H1 (cell line): Measurements from ENCODE around the gene ZNF618. TPM values are rescaled to one million over a fixed set of nuclear protein-coding genes. Genes with fewer than 3 reads are reported as not detected.

Experiments
- CTCF ChIA-PET: fragments of 300-600 bp; sonication (Branson Sonifier 250); formaldehyde crosslinking; loops from one replicate; lab custom pipeline; 2021; ENCODE audit not compliant: partially characterized antibody; lab: Charles Lee
- POLR2A ChIA-PET: fragments of 300-600 bp; sonication (Branson Sonifier 250); formaldehyde crosslinking; loops from one replicate; lab custom pipeline; 2021; ENCODE audit warnings: inconsistent platforms; ENCODE audit not compliant: partially characterized antibody; lab: Charles Lee
- DNase-seq, 2 experiments: peaks; one replicate each; pipeline versions ENCODE4 v3.0.0 to v3.0.0-alpha.2; 2010 to 2022; ENCODE audit warnings: low spot score in 2 of 2, low read depth in 1 of 2, mixed read lengths in 1 of 2
- FAIRE-seq: peaks from 2 replicates; lab custom pipeline; 2011; peaks lifted over from hg19 to GRCh38; lab: Jason Lieb, UNC
- H2AFZ ChIP-seq: 2 replicates; pipeline ENCODE4 v1.8.1; 2012; ENCODE audit warnings: low read length, inconsistent platforms
- H2AK5ac ChIP-seq: 2 replicates; pipeline ENCODE4 v1.6.1; 2013; ENCODE audit warnings: low read depth, low read length
- H2BK120ac ChIP-seq: replicated peaks from 2 replicates; pipeline ENCODE3; 2013; ENCODE audit warnings: low read depth, low read length, inconsistent platforms
- H2BK12ac ChIP-seq: 2 replicates; pipeline ENCODE4 v1.6.1; 2013; ENCODE audit warnings: low read depth, low read length
- H2BK15ac ChIP-seq: 2 replicates; pipeline ENCODE4 v1.6.1; 2013; ENCODE audit warnings: low read length
- H2BK20ac ChIP-seq: 2 replicates; pipeline ENCODE4 v1.6.1; 2013; ENCODE audit warnings: low read length
- H2BK5ac ChIP-seq: 2 replicates; pipeline ENCODE4 v1.6.1; 2013; ENCODE audit warnings: low read depth, low read length
- H3K14ac ChIP-seq: 2 replicates; pipeline ENCODE4 v1.6.1; 2013; ENCODE audit warnings: inconsistent platforms; ENCODE audit not compliant: insufficient read length
- H3K18ac ChIP-seq: 2 replicates; pipeline ENCODE4 v1.6.1; 2013; ENCODE audit warnings: low read length; ENCODE audit errors: extremely low read depth
- H3K23ac ChIP-seq: 2 replicates; pipeline ENCODE4 v1.6.1; 2013; ENCODE audit warnings: inconsistent platforms; ENCODE audit not compliant: insufficient read length
- H3K23me2 ChIP-seq: 2 replicates; pipeline ENCODE4 v1.6.1; 2013; ENCODE audit warnings: low read depth, low read length
- H3K27ac ChIP-seq: 2 replicates; pipeline ENCODE4 v1.6.1; 2011; ENCODE audit warnings: low read depth, low read length, inconsistent platforms
- H3K27me3 ChIP-seq, 4 experiments: replicated peaks in 1 of 4; 1 replicate in 1 of 4; 2 replicates in 3 of 4; pipeline versions ENCODE4 v1.6.1 to v1.8.1; 2011 to 2013; ENCODE audit warnings: low read length in 3 of 4, mild to moderate bottlenecking in 3 of 4, inconsistent platforms in 2 of 4, mixed read lengths in 2 of 4, moderate library complexity in 1 of 4; ENCODE audit not compliant: control insufficient read depth in 3 of 4, insufficient read depth in 3 of 4; ENCODE audit errors: extremely low read depth in 1 of 4
- H3K36me3 ChIP-seq, 4 experiments: 2 replicates each; pipeline versions ENCODE4 v1.6.1 to v1.8.1; 2011 to 2013; ENCODE audit warnings: mild to moderate bottlenecking in 4 of 4, low read length in 3 of 4, moderate library complexity in 2 of 4, control low read depth in 1 of 4, inconsistent platforms in 1 of 4; ENCODE audit not compliant: insufficient read depth in 4 of 4, control insufficient read depth in 2 of 4
- H3K4ac ChIP-seq: replicated peaks from 2 replicates; pipeline ENCODE3; 2013; ENCODE audit warnings: low read length, low read depth, mixed read lengths, inconsistent platforms; ENCODE audit not compliant: insufficient read length
- H3K4me1 ChIP-seq, 4 experiments: replicated peaks in 1 of 4; 1 replicate in 1 of 4; 2 replicates in 3 of 4; pipeline versions ENCODE4 v1.6.1 to v1.8.1; 2011 to 2013; ENCODE audit warnings: low read length in 3 of 4, inconsistent platforms in 2 of 4, mixed read lengths in 1 of 4; ENCODE audit not compliant: insufficient read depth in 4 of 4, control insufficient read depth in 3 of 4
- H3K4me2 ChIP-seq, 2 experiments: 2 replicates each; pipeline versions ENCODE4 v1.6.1 to v1.8.1; 2011 to 2013; ENCODE audit warnings: low read depth in 2 of 2, low read length in 2 of 2, control low read depth in 1 of 2, inconsistent platforms in 1 of 2, mild to moderate bottlenecking in 1 of 2; ENCODE audit not compliant: insufficient read depth in 1 of 2
- H3K4me3 ChIP-seq, 4 experiments: fragments of 200-600, 300-600 bp in 1 of 4; sonication (generic), shearing (Covaris generic), sonication (Bioruptor Twin) in 1 of 4; 2 replicates each; pipeline versions ENCODE4 v1.5.1 to v1.8.1; 2011 to 2016; ENCODE audit warnings: low read length in 4 of 4, low read depth in 3 of 4, control low read depth in 2 of 4, inconsistent platforms in 2 of 4, mild to moderate bottlenecking in 2 of 4, mixed read lengths in 1 of 4, moderate library complexity in 1 of 4; ENCODE audit not compliant: insufficient read depth in 2 of 4; ENCODE audit errors: extremely low read depth in 1 of 4
- H3K56ac ChIP-seq: replicated peaks from 2 replicates; pipeline ENCODE3; 2013; ENCODE audit warnings: low read depth, mild to moderate bottlenecking, mixed read lengths, low read length, inconsistent platforms; ENCODE audit not compliant: insufficient read length
- H3K79me1 ChIP-seq: 2 replicates; pipeline ENCODE4 v1.6.1; 2013; ENCODE audit warnings: low read depth, low read length, control low read depth
- H3K79me2 ChIP-seq, 2 experiments: 2 replicates each; pipeline versions ENCODE4 v1.6.1 to v1.8.1; 2012 to 2013; ENCODE audit warnings: low read length in 2 of 2, mild to moderate bottlenecking in 2 of 2, inconsistent platforms in 1 of 2; ENCODE audit not compliant: insufficient read depth in 2 of 2, control insufficient read depth in 1 of 2
- H3K9ac ChIP-seq, 4 experiments: replicated peaks in 1 of 4; 1 replicate in 1 of 4; 2 replicates in 3 of 4; pipeline versions ENCODE4 v1.6.1 to v1.8.1; 2011 to 2013; ENCODE audit warnings: low read depth in 3 of 4, low read length in 3 of 4, control low read depth in 2 of 4, mild to moderate bottlenecking in 2 of 4, moderate library complexity in 2 of 4, inconsistent platforms in 1 of 4; ENCODE audit errors: extremely low read depth in 1 of 4
- H3K9me3 ChIP-seq, 2 experiments: 2 replicates each; pipeline versions ENCODE4 v1.6.1 to v1.8.1; 2012 to 2013; ENCODE audit warnings: mild to moderate bottlenecking in 2 of 2, moderate library complexity in 2 of 2, control low read depth in 1 of 2, inconsistent platforms in 1 of 2, low read depth in 1 of 2, low read length in 1 of 2, mixed read lengths in 1 of 2; ENCODE audit not compliant: insufficient read depth in 2 of 2
- H4K20me1 ChIP-seq, 2 experiments: replicated peaks in 1 of 2; 2 replicates each; pipeline versions ENCODE3 to v1.8.1; 2011 to 2013; ENCODE audit warnings: inconsistent platforms in 2 of 2, low read length in 2 of 2, mild to moderate bottlenecking in 1 of 2; ENCODE audit not compliant: insufficient read depth in 2 of 2, control insufficient read depth in 1 of 2
- H4K5ac ChIP-seq: 2 replicates; pipeline ENCODE4 v1.6.1; 2013; ENCODE audit warnings: low read length, low read depth, mixed read lengths, inconsistent platforms; ENCODE audit not compliant: insufficient read length
- H4K8ac ChIP-seq: 2 replicates; pipeline ENCODE4 v1.8.0; 2013; ENCODE audit warnings: mild to moderate bottlenecking, moderate library complexity, low read length, inconsistent platforms; ENCODE audit not compliant: insufficient read depth; ENCODE audit errors: extremely low read depth
- H4K91ac ChIP-seq: replicated peaks from 2 replicates; pipeline ENCODE3; 2013; ENCODE audit warnings: low read length, mixed read lengths, inconsistent platforms; ENCODE audit not compliant: insufficient read length
- BCL11A ChIP-seq, 2 experiments: IDR thresholded peaks; one replicate each; pipeline ENCODE4 v1.6.1; 2011; ENCODE audit warnings: low read depth in 2 of 2, low read length in 2 of 2, mild to moderate bottlenecking in 2 of 2
- CTCF ChIP-seq, 3 experiments: IDR thresholded peaks; 1 replicate in 2 of 3; 2 replicates in 1 of 3; pipeline versions ENCODE4 v1.5.1 to v1.6.1; 2011; ENCODE audit warnings: low read length in 3 of 3, mild to moderate bottlenecking in 3 of 3, inconsistent platforms in 2 of 3, low read depth in 1 of 3, moderate library complexity in 1 of 3; ENCODE audit not compliant: insufficient read depth in 1 of 3; ENCODE audit errors: control extremely low read depth in 1 of 3
- JUND ChIP-seq: IDR thresholded peaks from 2 replicates; pipeline ENCODE4 v1.6.1; 2011; ENCODE audit warnings: mild to moderate bottlenecking, improper control_type of control experiment, low read length
- NANOG ChIP-seq: IDR thresholded peaks from 2 replicates; pipeline ENCODE4 v1.6.1; 2011; ENCODE audit warnings: low read length, low read depth, mild to moderate bottlenecking, inconsistent platforms; ENCODE audit not compliant: insufficient read depth, poor library complexity, severe bottlenecking
- SIRT6 ChIP-seq: IDR thresholded peaks from one replicate; pipeline ENCODE4 v1.7.1; 2012; ENCODE audit warnings: low read length, inconsistent platforms
- SP2 ChIP-seq: IDR thresholded peaks from 2 replicates; pipeline ENCODE4 v1.6.1; 2012; ENCODE audit warnings: mild to moderate bottlenecking, low read length, inconsistent platforms
- SRF ChIP-seq: IDR thresholded peaks from 2 replicates; pipeline ENCODE4 v1.6.1; 2011; ENCODE audit warnings: mild to moderate bottlenecking, low read depth, low read length, moderate library complexity
- TAF7 ChIP-seq: optimal IDR thresholded peaks from 2 replicates; pipeline ENCODE3; 2011; ENCODE audit warnings: low read depth, mild to moderate bottlenecking, inconsistent platforms, low read length, moderate library complexity, borderline replicate concordance
- TCF12 ChIP-seq: IDR thresholded peaks from 2 replicates; pipeline ENCODE4 v1.6.1; 2011; ENCODE audit warnings: low read depth, mild to moderate bottlenecking, low read length
- WGBS, 2 experiments: shearing (Covaris generic) in 1 of 2; methylation state at CpG; one replicate each; pipeline versions ENCODE4 v1.1.6 to v1.1.7; 2013 to 2015; ENCODE audit warnings: low lambda C conversion rate in 2 of 2, mixed read lengths in 2 of 2, inconsistent platforms in 1 of 2, low coverage in 1 of 2, missing lambda C conversion rate in 1 of 2; ENCODE audit not compliant: insufficient replicate concordance in 2 of 2, insufficient coverage in 1 of 2, insufficient read length in 1 of 2; ENCODE audit errors: extremely low coverage in 1 of 2, missing lambda C conversion rate in 1 of 2; 5-methylcytosine and 5-hydroxymethylcytosine counted together
- polyA plus RNA-seq, 7 experiments: library from polyadenylated mRNA; depleted of rRNA in 3 of 7; stranded (reverse) in 5 of 7; unstranded in 2 of 7; fragments of >200 nt in 5 of 7; fragments of 200-250 nt in 2 of 7; gene quantifications; 1 replicate in 5 of 7; 2 replicates in 1 of 7; 4 replicates in 1 of 7; pipeline versions ENCODE4 v1.2.1 to v1.2.3, GENCODE V29; 2011 to 2013; ENCODE audit warnings: missing spikeins in 2 of 7, mixed read lengths in 2 of 7
- total RNA-seq: library from RNA; stranded (reverse); fragmentation: NEBNext Ultra II Directional; extraction: Animal tissue kit (Norgen Biotek cat#: 25700); gene quantifications from 2 replicates; pipeline ENCODE4 v1.2.1, GENCODE V29; 2021

The ZNF618 gene
- total and polyA plus RNA-seq, 2 of the 8 experiments (the other 6 are each of a cell fraction or from before 2014, with no cell fraction given) = 9.6 to 28.5 TPM

- TF ChIP-seq SIRT6 = no peak
- no peak for TF ChIP-seq TCF12
- no peak for TF ChIP-seq SRF
- TF ChIP-seq CTCF (IDR thresholded peaks at IDR 0.05; ENCODE audit: control extremely low read depth in 1 of 3, insufficient read depth in 1 of 3, low read depth in 1 of 3, low read length in 3 of 3) = no peak
- TF ChIP-seq SP2 = no peak
- TF ChIP-seq JUND = no peak
- no peak for TF ChIP-seq NANOG
- TF ChIP-seq TAF7 = no peak
- TF ChIP-seq BCL11A (IDR thresholded peaks at IDR 0.05; ENCODE audit: low read depth in 2 of 2, low read length in 2 of 2) = no peak
- TF ChIP-seq, all 59 proteins: peak for 0
- ChIA-PET POLR2A (interaction anchor here (1.3 kb wide), 1 partner anchor 44 kb away, joined by 3 read pairs; no protein-coding TSS in a partner anchor), CTCF (interaction anchor here (0.9 to 6.1 kb wide), 5 partner anchors 17 to 231 kb away, joined by 3 to 55 read pairs (median 8); no protein-coding TSS in a partner anchor)
- Histone ChIP-seq H3K4me1 (no peaks in the 10 kb centered on the region; a peak in 1 of 7 replicates), H3K9ac (no peak overlapping the region), H3K14ac (no peak overlapping the region), H3K79me2 (no peaks in the 10 kb centered on the region), H3K56ac (no peak overlapping the region), H4K20me1 (peaks cover 0 to 1% of the 10 kb centered on the region in 2 experiments), H4K5ac (no peak overlapping the region), H3K9me3 (peaks cover 0 to 7% of the 10 kb centered on the region in 2 experiments; a peak in 1 of 4 replicates), H2AK5ac (no peak overlapping the region), H2BK12ac (no peak overlapping the region), H3K27me3 (no peaks in the 10 kb centered on the region), H3K23me2 (no peaks in the 10 kb centered on the region), H3K79me1 (no peaks in the 10 kb centered on the region; the same call in 1 of the 2 replicates), H4K8ac (no peak overlapping the region), H3K23ac (no peak overlapping the region), H3K27ac (no peak overlapping the region), H2BK15ac (no peak overlapping the region), H3K18ac (no peak overlapping the region), H2BK20ac (no peak overlapping the region), H3K4me2 (no peak overlapping the region), H3K36me3 (peaks cover 0 to 6% (median 2%) of the 10 kb centered on the region in 4 experiments; a peak in 2 of 8 replicates), H2AFZ (no peak overlapping the region), H4K91ac (no peak overlapping the region), H3K4me3 (no peak overlapping the region), H2BK5ac (no peak overlapping the region), H2BK120ac (no peak overlapping the region), H3K4ac (no peak overlapping the region)
- no peak for DNase-seq
- FAIRE-seq = no peak
- WGBS, 2 experiments = 88% methylated on average over 5 of the region's 5 CpGs; no CpG with 5 or more reads in 1 of the 2 experiments
Measured at GRCh38 chr9:113967380-113967779, 91.3 kb downstream of the ZNF618 start.
